Vagina (tissue), 2 donors: ENCODE results near the gene KNCN.

ENCODE experiments used
- POLR2A ChIP-seq, 2 donors: fragments of 450-650 bp; IDR thresholded peaks; one replicate each; pipeline ENCODE4 v1.6.1; 2017; ENCODE audit warnings: antibody characterized with exemption in 2 of 2, mild to moderate bottlenecking in 2 of 2, moderate library complexity in 2 of 2
- POLR2AphosphoS5 ChIP-seq, 2 donors: sonication (generic); formaldehyde crosslinking; IDR thresholded peaks; one replicate each; pipeline ENCODE4 v1.9.0; 2017; ENCODE audit warnings: antibody characterized with exemption in 2 of 2, mild to moderate bottlenecking in 2 of 2, low read depth in 1 of 2; ENCODE audit not compliant: insufficient read depth in 1 of 2
- TF ChIP-seq, protein P1 (sequence below), 3 experiments: fragments of 450-650 bp in 2 of 3; fragments of 200-600 bp in 1 of 3; sonication (generic) in 1 of 3; IDR thresholded peaks; one replicate each; pipeline ENCODE4 v1.5.1; 2017 to 2019; ENCODE audit warnings: antibody characterized with exemption in 3 of 3, mild to moderate bottlenecking in 2 of 3, moderate library complexity in 2 of 3

DNA sequence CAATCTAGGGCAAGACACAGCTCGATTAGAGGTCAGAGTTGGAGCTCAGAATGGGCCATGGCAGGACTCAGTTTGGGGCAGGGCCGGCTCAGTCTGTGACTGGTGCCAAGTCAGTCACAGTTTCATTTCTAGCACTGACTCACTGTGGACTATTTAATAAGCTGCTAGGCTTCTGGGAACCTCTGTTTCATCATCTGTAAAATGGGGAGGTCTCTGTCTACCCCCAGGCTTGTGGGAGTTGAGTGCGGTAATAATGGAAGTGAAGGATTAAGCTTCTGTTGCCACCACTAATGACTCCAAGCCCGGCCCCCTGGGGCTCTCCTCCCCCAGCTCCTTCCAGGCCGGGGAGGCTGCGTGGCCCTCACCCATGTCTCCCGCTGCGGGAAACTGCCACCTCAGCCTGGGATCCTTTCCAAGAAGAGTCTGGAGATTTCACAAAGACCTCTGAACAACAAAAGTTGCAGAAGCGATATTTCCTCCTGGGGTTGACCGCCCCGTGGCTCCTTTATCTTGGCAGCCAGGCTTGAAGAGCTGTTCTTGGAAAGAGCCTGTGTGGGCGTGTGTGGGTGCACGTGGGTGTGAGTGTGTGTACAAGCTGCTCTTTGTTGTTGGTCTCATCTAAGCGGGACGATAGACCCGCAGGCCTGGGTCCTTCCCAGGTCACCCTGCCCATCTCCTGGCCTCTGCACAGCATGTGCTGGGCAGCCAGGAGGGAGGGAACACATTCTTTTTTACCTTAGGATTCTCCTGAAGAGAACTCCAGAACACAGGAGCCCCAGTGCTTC is 29.1 kb downstream of the KNCN start:
- TF ChIP-seq, protein P1, sequence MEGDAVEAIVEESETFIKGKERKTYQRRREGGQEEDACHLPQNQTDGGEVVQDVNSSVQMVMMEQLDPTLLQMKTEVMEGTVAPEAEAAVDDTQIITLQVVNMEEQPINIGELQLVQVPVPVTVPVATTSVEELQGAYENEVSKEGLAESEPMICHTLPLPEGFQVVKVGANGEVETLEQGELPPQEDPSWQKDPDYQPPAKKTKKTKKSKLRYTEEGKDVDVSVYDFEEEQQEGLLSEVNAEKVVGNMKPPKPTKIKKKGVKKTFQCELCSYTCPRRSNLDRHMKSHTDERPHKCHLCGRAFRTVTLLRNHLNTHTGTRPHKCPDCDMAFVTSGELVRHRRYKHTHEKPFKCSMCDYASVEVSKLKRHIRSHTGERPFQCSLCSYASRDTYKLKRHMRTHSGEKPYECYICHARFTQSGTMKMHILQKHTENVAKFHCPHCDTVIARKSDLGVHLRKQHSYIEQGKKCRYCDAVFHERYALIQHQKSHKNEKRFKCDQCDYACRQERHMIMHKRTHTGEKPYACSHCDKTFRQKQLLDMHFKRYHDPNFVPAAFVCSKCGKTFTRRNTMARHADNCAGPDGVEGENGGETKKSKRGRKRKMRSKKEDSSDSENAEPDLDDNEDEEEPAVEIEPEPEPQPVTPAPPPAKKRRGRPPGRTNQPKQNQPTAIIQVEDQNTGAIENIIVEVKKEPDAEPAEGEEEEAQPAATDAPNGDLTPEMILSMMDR (IDR thresholded peaks at IDR 0.05), result no peak
- TF ChIP-seq POLR2A (IDR thresholded peaks at IDR 0.05) (no peak), POLR2AphosphoS5 (IDR thresholded peaks at IDR 0.05; ENCODE audit: insufficient read depth in 1 of 2, low read depth in 1 of 2) (peak in 1 of 2 donors; percentile 44)
